HEK293T (cell line): ENCODE measurements around the gene HOXC9.
A peak's percentile ranks its signal among the peaks of the same experiment; 100 is the strongest.

Experiments
- ARNT ChIP-seq: fragments of 450-650 bp; IDR thresholded peaks from 2 replicates; pipeline ENCODE4 v1.6.1; 2017; ENCODE audit warnings: mild to moderate bottlenecking
- BHLHE40 ChIP-seq: fragments of 450-650 bp; IDR thresholded peaks from 2 replicates; pipeline ENCODE4 v1.6.1; 2016; ENCODE audit warnings: mild to moderate bottlenecking, moderate library complexity, borderline replicate concordance
- CTBP1 ChIP-seq: fragments of 450-650 bp; IDR thresholded peaks from 2 replicates; pipeline ENCODE4 v1.6.1; 2016; ENCODE audit warnings: borderline replicate concordance
- ELF4 ChIP-seq: fragments of 450-650 bp; IDR thresholded peaks from 2 replicates; pipeline ENCODE4 v1.6.1; 2017; ENCODE audit warnings: antibody characterized with exemption
- FOXA1 ChIP-seq: fragments of 450-650 bp; IDR thresholded peaks from 2 replicates; pipeline ENCODE4 v1.6.1; 2016; ENCODE audit warnings: mild to moderate bottlenecking
- FOXK2 ChIP-seq: fragments of 450-650 bp; IDR thresholded peaks from 2 replicates; pipeline ENCODE4 v1.6.1; 2016; ENCODE audit warnings: mild to moderate bottlenecking
- LEF1 ChIP-seq: fragments of 450-650 bp; IDR thresholded peaks from 2 replicates; pipeline ENCODE4 v1.6.1; 2017; ENCODE audit warnings: mild to moderate bottlenecking, borderline replicate concordance
- PKNOX1 ChIP-seq: fragments of 450-650 bp; IDR thresholded peaks from 2 replicates; pipeline ENCODE4 v1.6.1; 2016
- SP1 ChIP-seq: fragments of 450-650 bp; IDR thresholded peaks from 2 replicates; pipeline ENCODE4 v1.6.1; 2017
- SUZ12 ChIP-seq: fragments of 450-650 bp; IDR thresholded peaks from 2 replicates; pipeline ENCODE4 v1.6.1; 2016; ENCODE audit warnings: mild to moderate bottlenecking
- TARDBP ChIP-seq: fragments of 450-650 bp; IDR thresholded peaks from 2 replicates; pipeline ENCODE4 v1.6.1; 2016
- ZNF384 ChIP-seq: fragments of 450-650 bp; IDR thresholded peaks from 2 replicates; pipeline ENCODE4 v1.6.1; 2016

- TF ChIP-seq PKNOX1 (peak; percentile 88), CTBP1 (no peak; the same call in 1 of the 2 replicates), ARNT (no peak), FOXK2 (no peak), ZNF384 (no peak), SP1 (no peak), FOXA1 (no peak), ELF4 (no peak), TARDBP (no peak), BHLHE40 (no peak), SUZ12 (no peak), LEF1 (no peak)
Measured at GRCh38 chr12:54010972-54011664, 11.2 kb downstream of the HOXC9 start.
